Panc1 (cell line): Measurements from ENCODE around the gene C5orf46. TPM values are rescaled to one million over a fixed set of nuclear protein-coding genes. Genes with fewer than 3 reads are reported as not detected.

Source experiments
- ATAC-seq: fragments of 200-7000 bp; cut with Tn5 transposase; 2 replicates; pipeline ENCODE4 v1.9.1; 2020; ENCODE audit warnings: mild to moderate bottlenecking, moderate library complexity
- BruUV-seq: library from RNA; stranded (reverse); fragments of 400-500 nt; replicated peaks from 2 replicates; lab custom pipeline; 2021; lab: Mats Ljungman, UMichigan
- CTCF ChIA-PET: fragments of 300-600 bp; sonication (Branson Sonifier 250); formaldehyde crosslinking; loops from one replicate; lab custom pipeline; 2022; ENCODE audit warnings: antibody characterized with exemption; lab: Charles Lee
- POLR2A ChIA-PET: fragments of 300-600 bp; sonication (Branson Sonifier 250); formaldehyde crosslinking; loops from one replicate; lab custom pipeline; 2022; ENCODE audit warnings: antibody characterized with exemption; lab: Charles Lee
- DNase-seq: peaks from one replicate; pipeline ENCODE4 v3.0.0-alpha.2; 2010; ENCODE audit warnings: low read depth, low spot score
- H3K27ac ChIP-seq: 2 replicates; pipeline ENCODE4 v1.5.1; 2011; ENCODE audit warnings: mild to moderate bottlenecking, low read length, inconsistent platforms
- H3K27me3 ChIP-seq: fragments of 200-500 bp; sonication (Bioruptor generic); 2 replicates; pipeline ENCODE4 v1.6.0; 2014; ENCODE audit warnings: low read length, inconsistent platforms; ENCODE audit not compliant: control insufficient read depth, insufficient read depth
- H3K36me3 ChIP-seq: fragments of 200-500 bp; sonication (Bioruptor generic); 2 replicates; pipeline ENCODE4 v1.5.1; 2014; ENCODE audit warnings: inconsistent platforms, mild to moderate bottlenecking, low read length, moderate library complexity; ENCODE audit not compliant: control insufficient read depth, insufficient read depth
- H3K4me1 ChIP-seq: 2 replicates; pipeline ENCODE4 v1.5.1; 2011; ENCODE audit warnings: inconsistent platforms, mild to moderate bottlenecking, low read length, moderate library complexity; ENCODE audit not compliant: control insufficient read depth, insufficient read depth
- H3K4me3 ChIP-seq, 2 experiments: 2 replicates each; pipeline ENCODE4 v1.5.1; 2011 to 2012; ENCODE audit warnings: low read depth in 2 of 2, low read length in 2 of 2, mild to moderate bottlenecking in 2 of 2, inconsistent platforms in 1 of 2, moderate library complexity in 1 of 2
- H3K9me3 ChIP-seq: fragments of 200-500 bp; sonication (Bioruptor generic); 2 replicates; pipeline ENCODE4 v1.5.1; 2014; ENCODE audit warnings: low read depth, mild to moderate bottlenecking, inconsistent platforms, low read length, moderate library complexity; ENCODE audit not compliant: control insufficient read depth, insufficient read depth
- POLR2AphosphoS5 ChIP-seq: IDR thresholded peaks from 2 replicates; pipeline ENCODE4 v1.6.1; 2012; ENCODE audit warnings: mild to moderate bottlenecking, low read depth, low read length, moderate library complexity
- SIN3A ChIP-seq: IDR thresholded peaks from 2 replicates; pipeline ENCODE4 v1.6.1; 2012; ENCODE audit warnings: low read depth, mild to moderate bottlenecking, low read length, moderate library complexity, borderline replicate concordance; ENCODE audit not compliant: insufficient read depth
- TCF7L2 ChIP-seq: IDR thresholded peaks from 2 replicates; pipeline ENCODE4 v1.6.1; 2011; ENCODE audit warnings: mild to moderate bottlenecking, low read depth, low read length, inconsistent platforms
- in situ Hi-C: cut with HindIII; loops from 2 replicates; pipeline ENCODE4 v1.10.0; 2016; ENCODE audit warnings: low sequenced_read_pairs, low pct_unique_long_range_greater_than_20kb
- intact Hi-C: fragments of 100-400 bp; cut with micrococcal nuclease; formaldehyde crosslinking; loops from one replicate; pipeline ENCODE4 v1.10.0; 2022; ENCODE audit not compliant: unreplicated experiment
- total RNA-seq: library from RNA; stranded (reverse); gene quantifications from one replicate; pipeline ENCODE4 v1.2.1, GENCODE V29; 2021; ENCODE audit not compliant: unreplicated experiment
- TF ChIP-seq, protein P1 (sequence below), 2 experiments: IDR thresholded peaks; 2 replicates each; pipeline ENCODE4 v1.6.1; 2011 to 2012; ENCODE audit warnings: low read depth in 2 of 2, control low read depth in 1 of 2, low read length in 1 of 2, mild to moderate bottlenecking in 1 of 2, moderate library complexity in 1 of 2; ENCODE audit not compliant: insufficient read depth in 1 of 2
- TF ChIP-seq, protein P2 (sequence below): fragments of 450-650 bp; IDR thresholded peaks from 2 replicates; pipeline ENCODE4 v1.5.1; 2017; ENCODE audit warnings: mild to moderate bottlenecking

Gene C5orf46
- total RNA-seq, 1 experiment from 2014 or later, result not detected

DNA sequence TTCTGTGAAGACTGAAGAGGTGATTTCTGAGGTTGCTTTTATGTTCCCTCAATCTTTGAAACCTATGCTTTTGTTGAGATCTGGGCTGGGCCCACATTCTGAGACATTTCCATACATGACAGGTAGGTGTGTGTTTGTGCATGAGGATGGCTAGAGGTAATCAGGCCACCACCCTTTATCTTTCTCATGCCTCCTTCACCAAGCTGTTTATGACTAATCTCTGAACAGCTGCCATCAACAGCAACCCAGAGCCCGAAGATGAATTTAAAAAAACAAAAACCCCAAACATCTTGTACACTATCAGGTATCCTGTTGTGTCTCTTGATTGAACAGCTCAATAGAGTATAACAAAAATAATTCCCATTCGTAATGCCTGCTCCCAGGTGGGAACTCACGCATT lies 12.6 kb upstream of the C5orf46 start:
- DNase-seq (no peak), ATAC-seq (no peak)
- in situ Hi-C loops (no loop called here), intact Hi-C loops (no loop called here)
- Histone ChIP-seq H3K9me3 (no peaks in the 10 kb centered on the region), H3K4me3 (no peak overlapping the region), H3K4me1 (no peaks in the 10 kb centered on the region), H3K27me3 (no peaks in the 10 kb centered on the region), H3K27ac (no peak overlapping the region), H3K36me3 (no peaks in the 10 kb centered on the region)
- POLR2A ChIA-PET, result no interaction called here
- no peak for TF ChIP-seq TCF7L2
- TF ChIP-seq, protein P1, sequence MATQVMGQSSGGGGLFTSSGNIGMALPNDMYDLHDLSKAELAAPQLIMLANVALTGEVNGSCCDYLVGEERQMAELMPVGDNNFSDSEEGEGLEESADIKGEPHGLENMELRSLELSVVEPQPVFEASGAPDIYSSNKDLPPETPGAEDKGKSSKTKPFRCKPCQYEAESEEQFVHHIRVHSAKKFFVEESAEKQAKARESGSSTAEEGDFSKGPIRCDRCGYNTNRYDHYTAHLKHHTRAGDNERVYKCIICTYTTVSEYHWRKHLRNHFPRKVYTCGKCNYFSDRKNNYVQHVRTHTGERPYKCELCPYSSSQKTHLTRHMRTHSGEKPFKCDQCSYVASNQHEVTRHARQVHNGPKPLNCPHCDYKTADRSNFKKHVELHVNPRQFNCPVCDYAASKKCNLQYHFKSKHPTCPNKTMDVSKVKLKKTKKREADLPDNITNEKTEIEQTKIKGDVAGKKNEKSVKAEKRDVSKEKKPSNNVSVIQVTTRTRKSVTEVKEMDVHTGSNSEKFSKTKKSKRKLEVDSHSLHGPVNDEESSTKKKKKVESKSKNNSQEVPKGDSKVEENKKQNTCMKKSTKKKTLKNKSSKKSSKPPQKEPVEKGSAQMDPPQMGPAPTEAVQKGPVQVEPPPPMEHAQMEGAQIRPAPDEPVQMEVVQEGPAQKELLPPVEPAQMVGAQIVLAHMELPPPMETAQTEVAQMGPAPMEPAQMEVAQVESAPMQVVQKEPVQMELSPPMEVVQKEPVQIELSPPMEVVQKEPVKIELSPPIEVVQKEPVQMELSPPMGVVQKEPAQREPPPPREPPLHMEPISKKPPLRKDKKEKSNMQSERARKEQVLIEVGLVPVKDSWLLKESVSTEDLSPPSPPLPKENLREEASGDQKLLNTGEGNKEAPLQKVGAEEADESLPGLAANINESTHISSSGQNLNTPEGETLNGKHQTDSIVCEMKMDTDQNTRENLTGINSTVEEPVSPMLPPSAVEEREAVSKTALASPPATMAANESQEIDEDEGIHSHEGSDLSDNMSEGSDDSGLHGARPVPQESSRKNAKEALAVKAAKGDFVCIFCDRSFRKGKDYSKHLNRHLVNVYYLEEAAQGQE (IDR thresholded peaks at IDR 0.05; ENCODE audit: insufficient read depth in 1 of 2, low read depth in 2 of 2, low read length in 1 of 2), result no peak
- BruUV-seq, result no TSS peak
- CTCF ChIA-PET, result no interaction called here

DNA sequence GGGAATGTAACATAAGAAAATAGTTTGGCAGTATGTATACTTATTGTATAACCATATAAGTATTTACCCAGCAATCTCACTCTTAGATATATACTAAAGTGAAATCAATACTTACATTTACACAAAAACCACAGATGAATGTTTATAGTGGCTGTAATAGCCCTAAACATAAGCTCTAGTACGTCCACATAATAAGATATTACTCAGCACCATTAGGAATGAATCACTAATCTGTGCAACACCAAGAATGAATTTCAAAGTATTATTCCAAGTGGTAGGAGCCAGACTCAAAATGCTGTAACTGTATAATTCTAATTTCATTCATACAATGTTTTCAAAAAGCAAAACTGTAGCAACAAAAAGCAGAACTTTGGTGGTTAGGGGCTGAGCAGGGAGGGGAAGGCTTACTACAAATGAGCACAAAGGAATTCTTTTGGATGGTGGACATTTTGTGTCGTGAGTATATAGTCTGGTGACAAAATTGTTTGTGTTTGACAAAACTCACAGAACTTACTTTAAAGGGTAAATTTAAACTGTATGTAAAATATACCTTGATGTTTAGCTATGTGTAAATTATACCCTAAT lies 11.9 kb upstream of the C5orf46 start:
- ChIA-PET POLR2A (no interaction called here), CTCF (no interaction called here)
- in situ Hi-C loops (no loop called here), intact Hi-C loops (no loop called here)
- Histone ChIP-seq H3K4me1 (no peaks in the 10 kb centered on the region), H3K27ac (no peak overlapping the region), H3K9me3 (no peaks in the 10 kb centered on the region), H3K27me3 (no peaks in the 10 kb centered on the region), H3K36me3 (no peaks in the 10 kb centered on the region), H3K4me3 (no peak overlapping the region)
- DNase-seq (no peak), ATAC-seq (no peak)
- BruUV-seq, result no TSS peak
- TF ChIP-seq POLR2AphosphoS5 (no peak), TCF7L2 (no peak), SIN3A (no peak)
- TF ChIP-seq, protein P1 (IDR thresholded peaks at IDR 0.05; ENCODE audit: insufficient read depth in 1 of 2, low read depth in 2 of 2, low read length in 1 of 2), result no peak
- TF ChIP-seq, protein P2, sequence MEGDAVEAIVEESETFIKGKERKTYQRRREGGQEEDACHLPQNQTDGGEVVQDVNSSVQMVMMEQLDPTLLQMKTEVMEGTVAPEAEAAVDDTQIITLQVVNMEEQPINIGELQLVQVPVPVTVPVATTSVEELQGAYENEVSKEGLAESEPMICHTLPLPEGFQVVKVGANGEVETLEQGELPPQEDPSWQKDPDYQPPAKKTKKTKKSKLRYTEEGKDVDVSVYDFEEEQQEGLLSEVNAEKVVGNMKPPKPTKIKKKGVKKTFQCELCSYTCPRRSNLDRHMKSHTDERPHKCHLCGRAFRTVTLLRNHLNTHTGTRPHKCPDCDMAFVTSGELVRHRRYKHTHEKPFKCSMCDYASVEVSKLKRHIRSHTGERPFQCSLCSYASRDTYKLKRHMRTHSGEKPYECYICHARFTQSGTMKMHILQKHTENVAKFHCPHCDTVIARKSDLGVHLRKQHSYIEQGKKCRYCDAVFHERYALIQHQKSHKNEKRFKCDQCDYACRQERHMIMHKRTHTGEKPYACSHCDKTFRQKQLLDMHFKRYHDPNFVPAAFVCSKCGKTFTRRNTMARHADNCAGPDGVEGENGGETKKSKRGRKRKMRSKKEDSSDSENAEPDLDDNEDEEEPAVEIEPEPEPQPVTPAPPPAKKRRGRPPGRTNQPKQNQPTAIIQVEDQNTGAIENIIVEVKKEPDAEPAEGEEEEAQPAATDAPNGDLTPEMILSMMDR, result no peak
